Upper lobe of left lung (tissue), 4 donors: ENCODE measurements around the gene GPR61.

Experiments
- EP300 ChIP-seq, 4 donors: sonication (generic); formaldehyde crosslinking; IDR thresholded peaks; one replicate each; pipeline ENCODE4 v1.5.1; 2017; ENCODE audit warnings: antibody characterized with exemption in 4 of 4, control low read depth in 2 of 4
- POLR2A ChIP-seq, 4 donors: fragments of 450-650 bp; IDR thresholded peaks; one replicate each; pipeline ENCODE4 v1.5.1; 2016 to 2017; ENCODE audit warnings: antibody characterized with exemption in 4 of 4, mild to moderate bottlenecking in 2 of 4
- POLR2AphosphoS5 ChIP-seq, 2 donors: sonication (generic); formaldehyde crosslinking; IDR thresholded peaks; one replicate each; pipeline ENCODE4 v1.5.1; 2017; ENCODE audit warnings: antibody characterized with exemption in 2 of 2
- TF ChIP-seq, protein P1 (sequence below), 6 experiments: fragments of 450-650 bp in 4 of 6; fragments of 200-600 bp in 2 of 6; sonication (generic) in 2 of 6; IDR thresholded peaks; one replicate each; pipeline ENCODE4 v1.5.1; 2016 to 2019; ENCODE audit warnings: antibody characterized with exemption in 6 of 6

DNA sequence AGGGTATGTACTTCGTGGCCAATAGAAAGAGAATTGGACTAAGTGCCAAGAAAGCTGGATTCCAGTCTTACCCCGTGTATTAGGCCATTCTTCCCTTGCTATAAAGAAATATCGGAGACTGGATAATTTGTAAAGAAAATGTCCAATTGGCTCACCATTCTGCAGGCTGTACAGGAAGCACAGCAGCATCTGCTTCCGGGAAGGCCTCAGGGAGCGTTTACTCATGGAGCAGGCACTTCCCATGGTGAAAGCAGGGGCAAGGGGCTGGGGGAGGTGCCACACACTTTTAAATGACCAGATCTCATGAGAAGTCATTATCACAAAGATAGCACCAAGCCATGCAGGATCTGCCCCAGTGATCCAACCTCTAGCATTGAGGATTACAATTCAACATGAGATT, 22.3 kb upstream of the GPR61 start:
- TF ChIP-seq, protein P1, sequence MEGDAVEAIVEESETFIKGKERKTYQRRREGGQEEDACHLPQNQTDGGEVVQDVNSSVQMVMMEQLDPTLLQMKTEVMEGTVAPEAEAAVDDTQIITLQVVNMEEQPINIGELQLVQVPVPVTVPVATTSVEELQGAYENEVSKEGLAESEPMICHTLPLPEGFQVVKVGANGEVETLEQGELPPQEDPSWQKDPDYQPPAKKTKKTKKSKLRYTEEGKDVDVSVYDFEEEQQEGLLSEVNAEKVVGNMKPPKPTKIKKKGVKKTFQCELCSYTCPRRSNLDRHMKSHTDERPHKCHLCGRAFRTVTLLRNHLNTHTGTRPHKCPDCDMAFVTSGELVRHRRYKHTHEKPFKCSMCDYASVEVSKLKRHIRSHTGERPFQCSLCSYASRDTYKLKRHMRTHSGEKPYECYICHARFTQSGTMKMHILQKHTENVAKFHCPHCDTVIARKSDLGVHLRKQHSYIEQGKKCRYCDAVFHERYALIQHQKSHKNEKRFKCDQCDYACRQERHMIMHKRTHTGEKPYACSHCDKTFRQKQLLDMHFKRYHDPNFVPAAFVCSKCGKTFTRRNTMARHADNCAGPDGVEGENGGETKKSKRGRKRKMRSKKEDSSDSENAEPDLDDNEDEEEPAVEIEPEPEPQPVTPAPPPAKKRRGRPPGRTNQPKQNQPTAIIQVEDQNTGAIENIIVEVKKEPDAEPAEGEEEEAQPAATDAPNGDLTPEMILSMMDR (IDR thresholded peaks at IDR 0.05) = no peak
- TF ChIP-seq POLR2A (IDR thresholded peaks at IDR 0.05) (no peak), POLR2AphosphoS5 (IDR thresholded peaks at IDR 0.05) (no peak), EP300 (IDR thresholded peaks at IDR 0.05) (no peak)
